ENCODE measurements around the gene SLC7A6OS.

Gene SLC7A6OS

DNA sequence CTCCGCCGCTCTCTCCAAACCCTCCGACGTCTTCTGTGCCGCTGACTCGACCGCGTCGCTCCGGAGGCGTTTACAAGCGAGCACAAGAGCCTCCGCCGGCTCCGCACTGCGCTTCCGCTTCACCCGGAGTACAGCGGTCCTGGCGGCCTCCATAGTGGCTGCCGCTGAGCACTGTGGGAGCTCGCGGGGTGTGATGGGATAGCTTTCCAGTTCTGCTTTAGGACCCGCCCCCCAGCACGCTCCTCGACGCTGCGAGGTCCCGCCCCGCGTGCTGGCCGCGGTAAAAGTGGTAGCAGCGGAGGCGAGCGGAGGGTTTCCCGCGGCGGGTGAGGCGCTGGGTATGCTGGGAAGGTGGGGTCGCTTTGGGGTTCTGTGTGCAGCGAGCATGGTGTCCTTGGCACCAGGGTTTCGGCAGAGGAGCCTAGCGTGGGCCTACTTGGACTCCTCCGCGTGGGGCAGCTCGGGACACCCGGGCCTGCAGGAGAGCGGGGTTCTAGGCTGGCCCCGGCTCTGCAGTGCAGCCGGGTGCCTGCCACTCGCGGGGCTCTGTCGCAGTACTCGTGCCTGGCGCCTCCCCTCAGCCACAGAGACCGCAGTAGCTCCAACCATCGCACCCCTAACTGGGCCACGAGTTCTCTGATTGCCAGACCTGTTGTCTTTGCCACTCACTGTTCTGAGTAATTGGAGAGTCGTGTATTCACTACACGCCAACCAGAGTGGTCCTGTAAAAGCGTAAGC, at the start of gene SLC7A6OS, which contains the start of gene PRMT7:
TSS of gene SLC7A6OS (minus strand) at position 173 of the 738 bp plus-strand sequence. CDS start at position 153, 20 bp downstream.
TSS of gene PRMT7 (plus strand) at position 246 of the 738 bp plus-strand sequence. CDS start 4,961 bp downstream, outside the sequence.
- DNase-seq, result peak; percentile 89

DNA sequence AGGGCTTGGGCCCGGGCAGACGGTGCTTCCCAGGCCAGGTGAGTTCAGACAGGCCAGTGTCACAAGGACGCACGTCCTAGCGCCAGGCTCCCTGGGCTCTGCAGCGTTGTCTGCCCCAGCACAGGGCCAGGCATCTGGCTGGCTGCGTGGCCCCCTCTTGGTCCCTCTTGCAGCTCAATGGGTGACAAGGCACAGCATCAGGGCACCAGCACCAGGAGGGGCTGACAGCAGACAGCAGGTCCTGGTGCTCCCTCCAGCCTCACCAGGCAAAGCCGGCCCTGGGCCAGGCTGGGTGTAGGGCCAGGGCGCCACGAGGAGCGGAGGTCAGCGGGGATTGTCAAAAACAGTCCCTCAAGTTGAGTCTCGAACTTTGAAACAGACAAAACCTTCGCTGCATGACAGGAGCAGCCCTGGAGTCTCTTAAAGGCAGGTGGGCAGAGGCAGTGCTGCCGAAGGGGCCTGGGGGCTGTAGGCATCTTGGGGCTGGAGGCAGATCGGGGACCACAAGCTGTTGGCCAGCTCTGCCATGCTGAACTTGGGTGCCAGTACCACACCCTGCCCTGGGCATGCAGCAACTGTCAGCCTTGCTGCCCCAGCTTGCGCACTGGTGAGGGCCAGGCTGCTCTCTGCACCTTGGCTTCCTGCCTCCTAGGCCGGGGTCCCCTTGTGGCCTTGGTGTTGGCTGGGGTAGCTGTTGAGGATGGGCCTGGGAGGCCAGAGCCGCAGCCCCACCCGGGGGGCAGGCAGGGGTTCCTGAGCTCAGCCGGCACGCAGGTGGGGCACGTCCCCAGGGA, 48.8 kb upstream of the SLC7A6OS start:
- DNase-seq, result no peak

DNA sequence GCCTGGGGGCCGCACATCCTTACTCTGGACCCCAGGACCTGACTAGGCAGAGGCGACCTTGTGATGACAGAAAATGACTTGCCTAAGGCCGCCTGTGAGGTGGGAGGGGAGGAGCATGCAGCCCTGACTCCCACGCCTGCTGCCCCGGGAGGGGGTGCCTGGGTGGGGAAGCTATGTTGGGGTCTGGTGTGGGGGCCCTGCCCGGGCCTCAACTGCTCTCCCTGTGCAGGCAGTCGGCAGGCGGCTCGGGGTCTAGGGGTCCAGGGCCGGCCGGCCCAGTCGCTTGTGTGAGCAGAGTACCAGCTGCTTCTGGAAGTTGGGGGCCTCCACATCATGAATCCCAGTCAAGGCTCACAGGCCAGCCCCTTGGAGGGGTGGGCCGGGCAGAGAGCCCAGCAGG, 48.2 kb upstream of the SLC7A6OS start:
- no peak for DNase-seq

DNA sequence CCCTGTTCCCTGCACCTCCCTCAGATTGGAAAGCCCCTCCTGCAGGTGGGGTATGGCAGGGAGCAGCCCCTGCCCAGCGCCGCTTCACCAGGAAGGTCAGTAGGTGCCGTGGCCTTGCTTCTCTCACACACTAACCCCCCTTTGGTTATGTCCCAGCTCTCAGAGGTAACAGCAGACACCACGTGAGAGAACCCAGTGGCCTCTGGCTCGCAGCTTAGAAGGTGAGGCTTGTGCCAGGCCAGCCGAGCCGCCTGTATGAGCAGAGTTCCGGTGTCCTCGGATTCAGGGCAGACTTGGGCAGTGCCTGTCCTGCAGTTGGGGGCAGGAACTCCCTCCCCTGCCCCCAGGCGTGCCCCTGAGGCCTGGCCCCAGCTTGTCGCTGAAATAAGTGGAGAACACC, 47.2 kb upstream of the SLC7A6OS start:
- no peak for DNase-seq

- no peak for DNase-seq
Measured at GRCh38 chr16:68357521-68357922, 46.8 kb upstream of the SLC7A6OS start.

GRCh38 chr16:68356919-68357286, 46.2 kb upstream of the SLC7A6OS start:
- no peak for DNase-seq

DNA sequence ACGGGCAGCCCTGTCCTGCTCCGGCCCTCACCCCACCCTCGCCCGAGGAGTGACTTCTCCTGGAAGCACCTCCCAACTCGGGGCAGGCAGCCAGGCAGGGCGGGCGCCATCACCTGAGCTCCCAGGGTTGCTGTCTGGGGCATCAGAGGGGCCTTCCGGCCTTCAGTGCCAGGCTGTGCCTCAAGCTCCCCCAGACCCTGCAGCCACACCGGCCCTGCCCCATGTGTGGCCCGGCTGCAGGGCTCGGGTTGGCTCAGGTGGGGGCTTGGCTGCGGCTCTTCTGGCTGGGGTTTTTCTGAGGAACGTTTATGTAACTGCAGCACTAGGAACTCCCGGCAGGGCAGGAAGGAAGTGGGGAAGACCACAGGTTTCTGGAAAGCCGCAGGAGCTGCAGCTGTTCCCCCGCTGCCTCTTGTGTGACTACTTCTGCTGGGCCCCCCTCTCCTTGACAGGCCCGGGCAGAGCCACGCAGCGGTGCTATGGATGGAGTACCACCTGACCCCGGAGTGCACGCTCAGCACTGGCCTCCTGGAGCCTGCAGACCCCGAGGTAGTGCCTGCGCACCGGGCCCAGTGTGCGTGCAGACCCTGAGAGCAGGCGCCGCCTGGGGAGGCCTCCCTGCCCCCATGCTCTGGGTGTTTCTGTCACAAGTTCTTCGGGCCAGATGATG, 45.6 kb upstream of the SLC7A6OS start:
- peak; percentile 52 for DNase-seq

- no peak for DNase-seq
Measured at GRCh38 chr16:68355447-68356248, 44.9 kb upstream of the SLC7A6OS start.

DNA sequence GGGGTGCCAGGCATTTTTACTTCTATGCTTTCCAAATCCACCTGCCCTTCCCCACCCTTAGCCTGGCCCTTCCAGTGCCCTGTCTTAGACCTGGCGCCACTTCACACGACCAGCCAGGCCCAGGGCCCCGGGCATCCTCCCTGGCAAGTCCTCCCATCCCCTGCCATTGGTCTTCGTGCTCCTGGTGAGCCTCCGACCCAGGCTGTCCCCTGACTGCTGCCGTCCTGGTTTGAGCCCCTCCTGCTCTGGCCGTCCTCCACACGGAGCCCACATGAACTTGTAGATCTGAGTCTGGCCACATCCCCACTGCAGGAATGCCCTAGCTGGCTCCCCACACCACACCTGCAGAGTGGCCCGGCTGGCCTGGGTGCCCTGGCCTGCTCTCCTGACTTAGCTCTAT, 44.1 kb upstream of the SLC7A6OS start:
- DNase-seq, result no peak

GRCh38 chr16:68353366-68353765, 42.6 kb upstream of the SLC7A6OS start:
- DNase-seq, result no peak

DNA sequence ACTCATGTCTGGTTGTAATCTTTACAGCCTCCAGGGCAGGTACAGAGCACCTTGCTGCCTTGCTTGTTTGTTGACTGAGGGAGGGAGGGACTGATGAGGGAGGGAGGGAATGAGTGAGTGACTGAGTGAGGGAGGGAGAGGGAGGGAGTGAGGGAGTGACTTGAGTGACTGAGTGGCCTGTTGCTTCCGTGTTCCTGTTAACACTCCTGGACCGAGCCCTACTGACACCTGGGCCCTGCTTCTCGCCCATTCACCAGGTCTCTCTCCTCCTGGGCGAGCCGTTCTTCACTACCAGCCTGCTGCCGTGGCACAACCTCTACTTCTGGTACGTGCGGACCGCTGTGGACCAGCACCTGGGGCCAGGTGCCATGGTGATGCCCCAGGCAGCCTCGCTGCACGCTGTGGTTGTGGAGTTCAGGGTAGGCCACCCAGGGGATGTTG, 41.3 kb upstream of the SLC7A6OS start:
- no peak for DNase-seq

DNA sequence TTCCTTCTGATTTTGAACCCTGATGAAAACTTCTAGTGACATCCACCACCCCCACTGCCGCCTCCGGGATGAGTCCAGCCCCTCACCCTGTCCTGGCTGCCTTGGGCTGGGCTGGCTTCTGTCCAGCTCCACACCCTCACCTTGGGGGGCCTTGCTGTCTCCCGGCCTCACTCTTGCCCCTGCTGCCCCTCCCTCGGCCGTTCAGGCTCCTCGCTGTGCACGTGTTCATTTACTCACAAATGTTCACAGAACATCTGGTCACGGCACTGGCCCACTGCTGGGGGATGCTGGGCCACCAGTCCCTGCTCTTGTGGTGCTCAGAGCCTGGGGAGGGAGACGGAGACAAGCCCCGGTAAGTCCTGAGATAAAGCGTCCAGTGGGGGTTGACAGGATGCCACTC, 40.7 kb upstream of the SLC7A6OS start:
- DNase-seq, result no peak

GRCh38 chr16:68350813-68351350, 40.1 kb upstream of the SLC7A6OS start:
- no peak for DNase-seq

- DNase-seq, result no peak
Measured at GRCh38 chr16:68349838-68350410, 39.2 kb upstream of the SLC7A6OS start.

GRCh38 chr16:68348639-68349445, 38.1 kb upstream of the SLC7A6OS start:
- DNase-seq, result no peak

DNA sequence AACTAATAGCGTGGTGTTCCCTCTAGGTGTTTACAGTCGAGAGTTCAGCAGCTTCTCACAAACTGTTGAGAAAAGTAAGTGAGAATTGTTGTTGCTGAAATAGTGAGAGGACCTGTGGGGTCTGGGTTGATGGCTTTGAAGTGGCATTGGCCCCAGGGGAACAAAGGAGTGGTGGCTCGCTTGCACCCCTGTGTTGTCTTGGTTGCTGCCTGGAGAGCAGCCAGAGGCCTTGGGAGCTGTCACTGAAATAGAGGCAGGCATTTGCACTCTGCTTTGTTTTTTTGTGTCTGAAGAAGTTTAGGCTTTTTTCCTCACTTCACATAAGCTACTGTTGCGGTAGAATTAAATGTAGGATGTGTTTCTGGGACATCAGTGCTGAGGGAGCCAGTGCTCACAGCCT, 36.9 kb upstream of the SLC7A6OS start:
- no peak for DNase-seq

DNA sequence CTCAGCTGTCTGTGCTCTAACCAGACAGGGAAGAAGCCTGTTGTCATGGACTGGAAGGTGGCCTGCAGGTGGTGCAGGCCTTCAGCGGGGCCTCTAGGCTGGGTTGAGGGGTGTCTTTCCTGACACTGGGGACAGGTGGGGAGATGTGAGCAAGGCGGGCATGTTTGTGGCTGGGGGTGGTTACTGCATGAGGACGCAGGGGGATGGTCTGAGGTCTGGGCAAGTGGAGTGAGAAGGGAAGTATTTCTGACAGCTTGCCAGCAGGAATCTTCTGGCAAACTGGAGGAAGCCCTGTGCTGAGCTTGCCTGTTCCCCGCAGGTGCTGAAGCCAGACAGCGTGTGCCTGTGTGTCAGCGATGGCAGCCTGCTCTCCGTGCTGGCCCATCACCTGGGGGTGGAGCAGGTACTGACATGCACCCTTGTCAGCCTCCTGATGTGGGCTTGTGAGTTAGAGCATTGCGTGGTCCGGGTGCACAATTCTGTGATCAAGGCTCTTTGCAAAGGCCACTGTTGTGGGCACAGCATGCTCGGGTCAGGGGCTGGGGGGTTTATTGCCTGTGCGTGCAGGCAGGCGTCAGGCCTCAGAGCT, 36.2 kb upstream of the SLC7A6OS start:
- DNase-seq, result no peak

- DNase-seq, result no peak
Measured at GRCh38 chr16:68345958-68346635, 35.4 kb upstream of the SLC7A6OS start.

- DNase-seq, result no peak
Measured at GRCh38 chr16:68345351-68345810, 34.6 kb upstream of the SLC7A6OS start.

GRCh38 chr16:68344252-68344651, 33.5 kb upstream of the SLC7A6OS start:
- no peak for DNase-seq
